K562 (cell line): ENCODE measurements around the gene CRYBG1. TPM values are rescaled to one million over a fixed set of nuclear protein-coding genes. Genes with fewer than 3 reads are reported as not detected.

Experiments used
- CHD7 ChIP-seq: fragments of 200-600 bp; sonication (generic); IDR thresholded peaks from one replicate; pipeline ENCODE4 v1.6.1; 2012; ENCODE audit warnings: mild to moderate bottlenecking, low read depth, low read length, inconsistent platforms
- CREB3L1 ChIP-seq: fragments of 450-650 bp; IDR thresholded peaks from 2 replicates; pipeline ENCODE4 v1.6.1; 2014; ENCODE audit warnings: low read depth, mild to moderate bottlenecking, moderate library complexity, borderline replicate concordance
- DACH1 ChIP-seq: fragments of 450-650 bp; IDR thresholded peaks from 2 replicates; pipeline ENCODE4 v1.6.1; 2018; ENCODE audit not compliant: partially characterized antibody
- ELF2 ChIP-seq: fragments of 250-450 bp; sonication (Bioruptor Pico); IDR thresholded peaks from 2 replicates; pipeline ENCODE4 v1.5.0; 2021; ENCODE audit warnings: mild to moderate bottlenecking
- MTF1 ChIP-seq: fragments of 250-450 bp; sonication (Bioruptor Pico); IDR thresholded peaks from 2 replicates; pipeline ENCODE4 v1.9.0; 2021; ENCODE audit warnings: moderate library complexity, mild to moderate bottlenecking, inconsistent platforms, borderline replicate concordance
- NONO ChIP-seq, 2 experiments: fragments of 200-400 bp in 1 of 2; fragments of 450-650 bp in 1 of 2; formaldehyde crosslinking in 1 of 2; IDR thresholded peaks; 2 replicates each; pipeline ENCODE4 v1.6.1; 2017; ENCODE audit warnings: low read depth in 2 of 2, mild to moderate bottlenecking in 2 of 2, moderate library complexity in 2 of 2, low read length in 1 of 2
- RCOR1 ChIP-seq, 2 experiments: IDR thresholded peaks; 2 replicates each; pipeline ENCODE4 v1.6.1; 2012; ENCODE audit warnings: low read depth in 2 of 2, low read length in 2 of 2, borderline replicate concordance in 1 of 2, improper control_type of control experiment in 1 of 2
- SNIP1 ChIP-seq: fragments of 450-650 bp; IDR thresholded peaks from 2 replicates; pipeline ENCODE4 v1.7.1; 2017; ENCODE audit warnings: low read depth, mild to moderate bottlenecking
- TAF1 ChIP-seq: IDR thresholded peaks from 2 replicates; pipeline ENCODE4 v1.6.1; 2011; ENCODE audit warnings: mild to moderate bottlenecking, low read length, moderate library complexity; ENCODE audit not compliant: insufficient read depth, control insufficient read depth, severe bottlenecking; ENCODE audit errors: extremely low read depth
- ZBTB33 ChIP-seq: sonication (generic); formaldehyde crosslinking; IDR thresholded peaks from 2 replicates; pipeline ENCODE4 v1.8.1; 2023; ENCODE audit warnings: mild to moderate bottlenecking, missing genetic modification reagents
- polyA plus RNA-seq, 8 experiments: library from polyadenylated mRNA; depleted of rRNA in 4 of 8; stranded (reverse) in 5 of 8; unstranded in 3 of 8; fragments of >200 nt; fragmentation: Nextera tagmentation in 2 of 8; fragmentation: Illumina TruSeq in 1 of 8; extraction: Ambion mirVana in 2 of 8; extraction: Trizol in 1 of 8; gene quantifications; 2 replicates each; pipeline versions ENCODE4 v1.2.1 to v1.2.3, GENCODE V29; 2011 to 2014; ENCODE audit warnings: inconsistent platforms in 1 of 8, missing spikeins in 1 of 8
- total RNA-seq, 7 experiments: library from RNA; depleted of rRNA in 6 of 7; stranded (reverse); fragments of >200 nt in 6 of 7; fragmentation: Illumina TruSeq in 2 of 7; extraction: Trizol in 2 of 7; gene quantifications; 2 replicates each; pipeline versions ENCODE4 v1.2.1 to v1.2.3, GENCODE V29; 2011 to 2021; ENCODE audit warnings: low replicate concordance in 1 of 7

Gene CRYBG1
- total and polyA plus RNA-seq, 9 of the 15 experiments (the other 6 are each of a cell fraction or from before 2014, with no cell fraction given), result 0.07 to 0.47 (median 0.11) TPM

- TF ChIP-seq TAF1 (peak; percentile 81), CREB3L1 (peak; percentile 73; the same call in 1 of the 2 replicates), CHD7 (no peak), ZBTB33 (CRISPR knock-in tag) (no peak; the same call in 1 of the 2 replicates), ELF2 (CRISPR knock-in tag) (peak; percentile 91), MTF1 (CRISPR knock-in tag) (no peak), NONO (IDR thresholded peaks at IDR 0.05; ENCODE audit: low read depth in 2 of 2, low read length in 1 of 2) (0 out of 4 replicates have a peak, but pooled peaks of 1 of the 2 experiments have one; percentile 39), RCOR1 (IDR thresholded peaks at IDR 0.05; ENCODE audit: borderline replicate concordance in 1 of 2, low read depth in 2 of 2, low read length in 2 of 2) (no peak), SNIP1 (no peak), DACH1 (no peak)
Measured at GRCh38 chr6:106325336-106326178, 35.0 kb upstream of the CRYBG1 start, which contains the start of gene ATG5 (continued).
